ENCODE data around the gene NBPF1. TPM values are rescaled to one million over a fixed set of nuclear protein-coding genes. Genes with fewer than 3 reads are reported as not detected.
"Not testable (repeated sequence)": the region's sequence is repeated elsewhere in the genome, so short reads cannot be mapped to it uniquely, and the experiment has no call there.

NBPF1 gene
- total RNA-seq, 1 donor from 2014 or later = 20.1 TPM

DNA sequence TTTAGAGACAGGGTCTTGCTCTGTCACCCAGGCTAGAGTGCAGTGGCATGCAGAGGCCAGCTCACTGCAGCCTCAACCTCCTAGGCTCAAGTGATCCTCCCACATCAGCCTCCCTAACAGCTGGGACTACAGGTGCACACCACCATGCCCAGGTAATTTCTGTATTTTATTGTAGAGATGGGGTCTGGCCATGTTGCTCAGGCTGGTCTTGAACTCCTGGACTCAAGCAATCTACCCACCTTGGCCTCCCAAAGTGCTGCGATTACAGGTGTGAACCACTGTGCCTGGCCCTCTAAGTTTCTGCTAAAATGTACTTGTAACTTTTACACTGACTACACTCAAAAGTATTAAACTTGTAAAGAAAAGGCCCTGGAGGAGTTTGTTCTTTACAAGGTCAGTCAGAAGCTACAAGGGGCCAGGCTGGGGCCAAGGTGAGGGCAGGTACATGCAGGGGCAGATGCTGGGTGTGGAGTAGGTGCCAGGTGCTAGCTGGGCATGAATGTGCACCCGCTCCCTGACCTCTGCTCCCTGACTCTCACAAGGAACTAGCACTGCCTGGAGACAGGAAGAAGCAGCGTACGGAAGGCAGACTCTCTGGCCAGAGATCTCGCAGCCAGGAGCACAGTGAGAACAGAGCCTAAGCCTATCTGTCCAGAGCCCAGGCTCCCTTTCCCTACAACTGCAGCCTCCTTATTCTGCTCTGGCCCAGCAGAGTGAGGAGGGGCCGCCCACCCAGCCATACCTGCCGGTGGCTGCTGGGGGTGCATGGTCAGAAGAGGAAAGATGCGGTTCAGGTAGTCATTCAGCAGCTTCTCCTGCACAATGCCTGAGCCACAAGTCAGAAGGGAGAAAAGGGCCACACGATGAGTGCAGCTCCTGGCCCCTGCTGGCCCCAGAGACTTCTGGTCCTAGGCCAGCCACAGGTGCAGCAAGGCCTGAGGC is 28.9 kb upstream of the NBPF1 start:
- DNase-seq (ENCODE audit: low read depth) = not testable (repeated sequence)

DNA sequence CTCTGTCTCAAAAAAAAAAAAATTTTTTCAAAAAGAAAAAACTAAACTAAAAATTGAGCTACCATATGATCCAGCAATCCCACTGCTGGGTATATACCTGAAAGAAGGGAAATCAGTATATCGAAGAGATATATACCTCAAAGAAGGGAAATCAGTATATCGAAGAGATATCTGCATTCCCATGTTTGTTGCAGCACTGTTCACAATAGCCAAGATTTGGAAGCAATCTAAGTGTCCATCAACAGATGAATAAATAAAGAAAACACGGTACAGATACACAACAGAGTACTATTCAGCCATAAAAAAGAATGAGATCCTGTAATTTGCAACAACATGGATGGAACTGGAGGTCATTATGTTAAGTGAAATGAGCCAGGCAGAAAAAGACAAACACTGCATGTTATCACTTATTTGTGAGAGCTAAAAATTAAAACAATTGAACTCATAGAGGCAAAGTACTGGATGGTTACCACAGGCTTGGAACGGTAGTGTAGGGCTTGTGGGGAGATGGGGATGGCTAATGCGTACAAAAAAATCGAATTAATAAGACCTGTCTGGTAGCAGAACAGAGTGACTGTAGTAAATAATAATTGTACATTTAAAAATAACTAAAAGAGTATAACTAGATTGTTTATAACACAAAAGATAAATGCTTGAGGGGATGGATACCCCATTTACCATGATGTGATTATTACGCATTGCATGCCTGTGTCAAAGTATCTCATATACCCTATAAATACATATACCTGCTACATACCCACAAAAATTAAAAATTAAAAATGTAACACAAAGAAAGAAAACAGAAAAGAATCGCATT is 28.0 kb upstream of the NBPF1 start:
- not testable (repeated sequence) for DNase-seq (ENCODE audit: low read depth)

DNA sequence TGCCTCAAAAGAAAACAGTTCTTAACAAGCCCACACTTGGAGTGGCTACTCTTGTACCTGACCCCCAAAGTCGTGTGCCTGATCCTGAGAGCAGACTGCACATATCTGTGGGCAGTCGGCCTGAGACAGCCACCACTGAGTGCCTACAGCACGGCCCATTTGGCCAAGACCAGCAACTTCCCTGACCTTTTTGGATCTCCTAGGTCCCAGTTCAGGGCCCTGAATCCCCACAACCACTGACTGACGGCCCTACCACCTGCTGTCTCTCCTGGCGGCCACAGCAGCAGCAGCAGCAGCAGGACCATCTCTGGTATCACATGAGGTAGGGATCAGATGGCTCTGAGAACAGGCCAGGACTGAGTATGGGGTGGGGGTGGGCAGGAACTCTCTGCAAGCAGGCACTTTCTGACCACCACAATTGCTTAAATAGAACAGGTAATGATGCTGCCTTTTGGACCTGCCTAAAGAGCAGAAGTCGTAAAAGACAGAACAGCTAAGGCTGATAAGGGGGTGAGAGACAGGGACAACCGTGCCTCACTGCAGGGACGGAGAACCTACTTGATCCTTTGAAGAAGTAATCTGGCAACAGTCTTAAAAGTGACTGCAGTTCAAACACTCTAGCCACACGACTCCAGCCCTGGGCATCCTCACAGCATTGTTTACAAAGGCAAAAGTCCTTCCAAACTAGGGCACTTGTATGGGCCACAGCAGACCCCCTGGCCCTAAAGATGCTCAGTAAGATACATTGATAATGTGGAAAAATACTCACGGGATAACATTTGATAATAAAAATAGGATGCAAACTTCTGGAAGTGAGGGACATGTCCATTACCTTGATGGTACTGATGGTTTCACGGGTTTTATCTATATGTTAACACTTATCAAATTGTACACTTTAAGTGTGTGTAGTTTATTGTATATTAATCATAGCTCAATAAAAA is 26.0 kb upstream of the NBPF1 start:
- DNase-seq (ENCODE audit: low read depth) = peak; percentile 92

DNA sequence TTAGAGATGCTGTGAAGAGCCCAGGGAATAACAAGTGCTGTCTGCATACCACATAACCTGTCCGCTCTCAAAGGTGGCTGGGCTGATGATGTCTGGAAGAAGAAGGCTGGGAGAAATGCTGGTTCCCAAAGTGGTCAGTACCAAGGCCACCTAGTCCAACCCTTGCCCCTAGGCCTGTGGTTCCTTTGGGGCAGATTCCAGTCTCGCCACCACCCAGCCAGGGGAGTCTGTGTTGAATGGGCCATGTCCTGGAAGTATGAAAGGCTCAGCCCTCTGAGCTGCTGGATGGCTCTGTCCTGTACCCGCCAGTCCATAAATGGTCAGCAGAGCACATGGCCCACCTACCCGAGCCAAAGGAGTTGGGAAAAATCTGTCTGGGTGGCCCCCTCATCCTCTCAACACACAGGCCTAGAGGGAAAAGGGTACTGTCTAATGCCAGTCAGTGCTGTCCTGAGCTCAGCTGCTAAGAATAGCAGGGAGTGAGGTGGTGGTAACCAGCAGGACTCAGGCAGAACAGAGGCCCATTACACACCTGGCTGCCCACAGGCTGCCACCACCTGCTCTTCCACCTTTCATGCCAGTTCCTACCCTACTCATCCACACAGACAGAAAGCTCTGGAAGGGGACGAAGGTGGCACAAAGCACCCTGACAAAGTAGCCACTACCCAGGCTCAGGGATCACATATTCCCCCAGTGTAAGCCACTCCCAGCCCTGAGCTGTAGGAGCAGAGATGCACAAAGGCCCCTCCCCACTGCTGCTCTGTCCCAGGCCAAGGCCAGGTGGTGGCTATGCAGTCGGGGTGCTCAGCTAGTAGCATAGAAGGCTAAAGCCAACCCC is 24.8 kb upstream of the NBPF1 start:
- peak; percentile 39 for DNase-seq (ENCODE audit: low read depth)

DNA sequence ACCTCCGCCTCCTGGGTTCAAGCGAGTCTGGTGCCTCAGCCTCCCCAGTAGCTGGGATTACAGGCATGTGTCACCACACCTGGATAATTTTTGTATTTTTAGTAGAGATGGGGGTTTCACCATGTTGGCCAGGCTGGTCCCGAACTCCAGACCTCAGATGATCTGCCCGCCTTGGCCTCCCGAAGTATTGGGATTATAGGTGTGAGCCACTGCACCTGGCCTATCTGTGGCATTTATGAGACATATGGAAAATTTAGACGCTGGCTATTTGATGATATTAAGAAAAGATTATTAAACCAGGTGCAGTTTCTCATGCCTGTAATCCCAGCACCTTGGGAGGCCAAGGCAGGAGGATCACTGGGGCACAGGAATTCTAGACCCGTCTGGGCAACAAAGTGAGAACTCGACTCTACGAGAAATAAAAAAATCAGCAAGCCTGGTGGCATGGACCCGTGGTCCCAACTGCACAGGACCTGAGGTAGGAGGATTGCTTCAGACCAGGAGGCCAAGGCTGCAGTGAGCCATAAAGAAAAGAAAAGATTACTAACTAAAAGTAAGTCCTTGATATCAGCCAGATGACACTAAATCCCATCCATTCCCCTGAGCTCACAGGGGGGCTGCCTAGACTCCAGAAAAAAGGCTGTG is 23.3 kb upstream of the NBPF1 start:
- DNase-seq (ENCODE audit: low read depth) = not testable (repeated sequence)

DNA sequence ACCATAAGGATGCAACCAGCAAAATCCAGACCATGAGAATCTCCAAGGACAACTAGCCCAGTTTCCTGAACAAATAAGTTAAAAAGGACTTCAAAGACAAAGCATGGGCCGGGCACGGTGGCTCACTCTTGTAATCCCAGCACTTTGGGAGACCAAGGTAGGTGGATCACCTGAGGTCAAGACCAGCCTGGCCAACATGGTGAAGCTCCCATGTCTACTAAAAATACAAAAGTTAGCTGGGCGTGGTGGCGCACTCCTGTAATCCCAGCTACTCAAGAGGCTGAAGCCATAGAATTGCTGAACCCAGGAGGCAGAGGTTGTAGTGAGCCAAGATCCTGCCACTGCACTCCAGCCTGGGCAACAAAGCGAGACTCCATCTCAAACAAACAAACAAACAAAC is 22.6 kb upstream of the NBPF1 start:
- DNase-seq (ENCODE audit: low read depth) = not testable (repeated sequence)

DNA sequence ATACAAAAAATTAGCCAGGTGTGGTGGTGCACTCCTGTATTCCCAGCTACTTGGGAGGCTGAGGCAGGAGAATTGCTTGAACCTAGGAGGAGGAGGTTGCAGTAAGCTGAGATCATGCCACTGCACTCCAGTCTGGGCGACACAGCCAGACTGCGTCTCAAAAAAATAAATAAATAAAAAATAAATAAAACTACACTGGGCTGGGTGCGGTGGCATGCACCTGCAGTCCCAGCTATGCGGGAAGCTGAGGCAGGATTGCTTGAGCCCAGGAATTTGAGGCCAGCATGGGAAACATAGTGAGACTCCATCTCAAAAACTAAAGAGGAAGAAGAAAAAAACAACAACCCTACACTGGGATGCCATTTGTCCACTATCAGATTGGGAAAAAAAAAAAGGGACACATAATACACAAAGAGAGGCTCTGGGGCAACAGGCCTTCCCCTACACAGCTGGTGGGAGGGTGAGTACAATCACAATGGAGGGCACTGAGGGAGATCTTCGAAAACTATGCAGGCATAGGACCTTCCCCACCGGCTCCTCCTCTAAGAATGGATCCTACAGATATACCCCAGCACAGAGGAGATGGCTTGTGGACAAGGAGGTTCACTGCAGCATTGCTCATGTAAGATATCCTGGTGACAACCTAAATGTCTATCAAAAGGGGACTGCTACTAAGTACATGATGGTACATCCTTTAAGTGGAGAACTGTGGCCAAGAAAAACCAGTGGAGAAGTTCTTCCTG is 20.3 kb upstream of the NBPF1 start:
- not testable (repeated sequence) for DNase-seq (ENCODE audit: low read depth)

DNA sequence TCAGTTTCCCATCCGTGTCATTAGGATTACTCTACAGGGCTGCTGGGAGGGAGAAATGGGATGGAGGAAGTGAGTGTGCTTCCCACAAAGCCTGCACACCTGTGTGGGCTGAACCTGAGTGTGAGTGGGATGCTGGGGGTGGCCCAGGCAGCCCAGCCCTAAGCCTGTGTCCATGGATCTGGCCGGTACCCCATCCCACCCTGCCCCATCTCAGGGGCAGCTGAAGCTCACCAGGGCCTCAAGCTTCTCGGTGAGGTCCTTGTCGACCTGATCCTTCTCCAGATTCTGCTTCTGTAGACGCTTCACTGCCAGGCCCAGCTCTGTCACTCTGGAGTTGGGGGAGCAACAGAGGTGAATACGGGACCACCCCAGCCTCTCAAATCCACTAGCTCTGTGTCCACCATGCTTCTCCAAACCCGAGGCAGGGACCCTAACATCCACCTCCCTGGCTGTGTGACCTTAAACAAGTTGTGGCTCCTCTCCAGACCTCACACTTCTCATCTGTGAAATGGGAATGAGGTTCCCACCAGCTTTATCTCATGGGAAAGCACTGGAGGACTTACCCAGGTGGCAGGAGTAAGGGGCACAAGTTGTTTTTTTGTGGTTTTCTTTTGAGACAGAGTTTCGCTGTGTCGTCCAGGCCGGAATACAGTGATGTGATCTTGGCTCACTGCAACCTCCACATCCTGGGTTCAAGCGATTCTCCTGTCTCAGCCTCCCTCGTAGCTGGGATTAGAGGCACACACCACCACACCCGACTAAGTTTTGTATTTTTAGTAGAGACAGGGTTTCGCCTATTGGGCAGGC is 18.9 kb upstream of the NBPF1 start:
- DNase-seq (ENCODE audit: low read depth) = not testable (repeated sequence)

DNA sequence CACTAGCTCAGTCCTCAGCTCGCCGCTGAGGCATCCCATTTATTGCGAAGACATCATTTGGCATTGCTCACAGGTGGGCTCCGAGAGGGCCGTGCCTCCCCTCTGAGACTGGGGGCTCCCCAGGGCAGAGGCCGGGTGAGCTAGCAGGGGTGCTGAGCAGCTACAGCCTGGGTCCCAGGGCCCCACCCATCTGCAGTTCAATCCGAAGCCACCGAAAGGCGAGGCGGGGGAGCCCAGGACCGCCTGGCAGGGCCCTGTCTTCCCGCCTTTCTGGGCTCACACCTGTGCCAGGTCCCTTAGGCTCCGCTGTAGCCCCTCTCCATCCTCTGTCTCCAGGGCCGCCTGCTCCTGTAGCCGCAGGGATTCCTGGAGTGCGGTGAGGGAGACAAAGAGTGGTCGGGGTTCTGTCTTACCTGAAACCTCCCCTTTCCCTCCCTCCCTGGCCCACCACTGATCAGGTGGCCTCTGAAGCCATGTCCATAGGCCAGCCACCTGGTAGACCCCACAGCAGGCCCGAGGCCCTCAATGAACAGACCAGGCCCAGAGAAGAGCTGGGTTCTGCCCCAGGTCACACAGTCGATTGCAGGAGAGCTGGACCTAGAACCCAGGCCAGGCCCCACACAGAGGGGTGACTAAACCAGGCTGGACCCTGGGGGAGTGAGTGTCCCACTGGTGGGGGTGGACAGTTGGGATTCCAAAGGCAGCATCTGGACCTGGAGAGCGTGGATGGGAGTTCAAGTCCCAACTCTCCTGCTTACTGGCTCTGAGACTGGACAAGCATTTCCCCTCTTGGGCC is 18.1 kb upstream of the NBPF1 start:
- no peak for DNase-seq (ENCODE audit: low read depth)

DNA sequence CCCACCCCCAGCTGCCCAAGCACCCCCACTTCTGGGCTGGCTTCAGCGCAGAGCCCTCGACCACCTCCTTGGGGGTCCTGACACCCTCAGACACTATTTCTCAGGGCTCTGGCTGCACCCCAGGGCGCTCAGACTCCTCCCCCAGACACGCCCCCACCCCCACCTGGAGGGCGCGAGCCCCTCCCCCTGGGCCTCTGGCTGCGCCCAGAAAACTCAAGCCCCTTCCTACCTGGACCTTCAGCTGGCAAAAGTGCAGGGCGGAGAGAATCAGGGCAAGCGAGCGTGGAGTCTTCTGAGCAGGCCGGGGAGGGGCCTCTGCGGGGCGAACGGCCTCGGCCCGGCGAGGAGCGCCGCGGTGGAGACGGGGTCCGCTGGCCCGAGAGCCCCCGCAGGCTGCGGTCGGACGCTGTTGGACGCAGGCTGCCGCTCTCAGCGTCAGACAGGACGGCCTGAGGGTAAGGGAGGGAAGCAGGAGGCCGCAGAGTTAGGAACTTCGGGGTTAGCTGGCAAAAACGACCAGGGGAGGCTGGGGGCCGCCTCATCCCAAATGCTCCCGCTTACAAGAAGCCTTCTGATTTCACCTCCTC is 17.4 kb upstream of the NBPF1 start:
- no peak for DNase-seq (ENCODE audit: low read depth)

DNA sequence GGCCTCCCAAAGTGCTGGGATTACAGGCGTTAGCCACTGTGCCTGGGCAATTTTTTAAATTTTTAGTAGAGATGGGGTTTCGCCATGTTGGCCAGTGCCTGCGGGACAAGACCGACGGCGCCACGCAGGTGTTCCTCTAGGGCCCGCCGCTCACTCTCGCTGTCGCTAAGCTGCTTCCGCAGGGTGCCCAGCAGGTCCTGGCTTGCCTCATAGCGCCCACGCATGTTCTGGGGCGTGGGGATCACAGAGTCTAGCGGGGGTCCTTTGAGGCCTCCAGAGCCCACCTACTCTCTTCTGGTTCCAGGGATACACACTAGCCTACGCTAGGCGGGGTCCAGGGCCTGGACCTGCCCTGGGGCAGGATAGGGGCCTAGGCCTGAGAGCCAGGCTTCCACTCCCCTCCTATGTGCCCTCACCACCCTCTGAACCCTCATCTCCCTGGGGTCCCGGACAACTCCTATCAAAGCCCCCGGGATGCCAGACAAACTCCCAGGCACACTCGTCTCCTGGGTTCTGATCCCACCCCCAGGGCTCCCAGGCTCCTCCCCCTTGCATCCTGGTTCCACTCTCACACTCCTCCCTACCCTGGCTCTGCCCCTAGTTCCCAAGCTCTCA is 16.7 kb upstream of the NBPF1 start:
- not testable (repeated sequence) for DNase-seq (ENCODE audit: low read depth)

DNA sequence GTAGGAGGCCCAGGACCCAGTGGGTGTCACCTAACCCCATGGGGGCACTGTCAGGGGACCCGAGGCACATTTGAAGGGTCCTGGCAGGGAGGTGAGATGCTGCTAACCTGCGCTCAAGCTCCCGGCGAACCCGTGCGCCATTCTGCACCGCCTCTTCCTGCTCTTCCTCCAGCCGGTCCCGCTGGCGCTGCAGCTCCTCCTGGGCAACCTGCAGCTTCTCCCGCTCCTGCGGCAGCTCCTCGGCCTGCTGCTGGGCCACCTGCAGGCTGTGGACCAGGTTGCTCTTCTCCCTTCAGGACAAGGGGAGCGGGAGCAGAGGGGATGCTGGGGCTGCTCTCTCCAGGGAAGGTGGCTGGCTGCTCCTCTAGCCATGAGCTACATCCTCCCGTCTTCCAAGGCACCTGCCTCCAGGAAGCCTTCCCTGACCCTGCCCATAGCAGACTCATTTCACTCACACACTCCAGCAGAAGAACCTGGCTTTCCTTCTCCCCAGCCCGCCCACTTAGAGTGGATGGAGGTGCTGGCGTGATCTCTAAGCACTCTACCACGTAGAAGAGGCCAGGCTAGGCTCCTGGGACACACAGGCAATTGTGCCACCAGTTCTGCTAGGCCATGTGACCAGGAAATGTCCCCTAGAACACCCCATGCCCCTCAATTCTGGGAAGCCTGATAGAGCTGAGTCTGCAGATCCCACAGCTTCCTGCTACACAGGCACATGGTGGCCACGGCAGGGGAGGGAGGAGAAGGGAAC is 15.2 kb upstream of the NBPF1 start:
- no peak for DNase-seq (ENCODE audit: low read depth)

DNA sequence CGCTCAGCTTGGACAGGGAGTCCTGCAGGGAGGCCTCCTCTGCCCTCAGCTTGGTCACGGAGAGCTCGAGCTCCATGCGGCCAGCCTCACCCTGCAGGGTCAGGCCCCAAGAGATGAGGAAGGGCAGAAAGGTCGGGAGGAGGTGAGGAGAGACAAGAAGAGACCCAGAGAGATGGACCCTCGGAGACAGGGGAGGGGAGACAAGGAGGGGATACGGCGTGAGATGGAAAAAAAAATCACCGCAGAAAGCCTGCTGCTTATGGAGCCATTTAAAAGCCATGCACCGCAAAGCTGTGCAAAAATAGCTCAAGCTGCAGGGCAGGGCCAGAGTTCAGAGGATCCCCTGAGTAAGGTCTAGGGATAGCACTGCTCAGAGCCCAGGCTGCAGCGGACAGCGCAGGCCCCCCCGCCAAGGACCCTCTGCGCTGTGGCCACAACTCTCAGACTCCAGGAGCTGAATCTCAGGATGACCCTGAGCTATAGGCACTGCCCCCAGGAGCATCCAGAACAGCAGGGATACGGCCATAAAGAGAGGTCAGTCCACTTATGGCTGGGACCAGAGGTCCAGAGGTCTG is 13.1 kb upstream of the NBPF1 start:
- DNase-seq (ENCODE audit: low read depth) = not testable (repeated sequence)

DNA sequence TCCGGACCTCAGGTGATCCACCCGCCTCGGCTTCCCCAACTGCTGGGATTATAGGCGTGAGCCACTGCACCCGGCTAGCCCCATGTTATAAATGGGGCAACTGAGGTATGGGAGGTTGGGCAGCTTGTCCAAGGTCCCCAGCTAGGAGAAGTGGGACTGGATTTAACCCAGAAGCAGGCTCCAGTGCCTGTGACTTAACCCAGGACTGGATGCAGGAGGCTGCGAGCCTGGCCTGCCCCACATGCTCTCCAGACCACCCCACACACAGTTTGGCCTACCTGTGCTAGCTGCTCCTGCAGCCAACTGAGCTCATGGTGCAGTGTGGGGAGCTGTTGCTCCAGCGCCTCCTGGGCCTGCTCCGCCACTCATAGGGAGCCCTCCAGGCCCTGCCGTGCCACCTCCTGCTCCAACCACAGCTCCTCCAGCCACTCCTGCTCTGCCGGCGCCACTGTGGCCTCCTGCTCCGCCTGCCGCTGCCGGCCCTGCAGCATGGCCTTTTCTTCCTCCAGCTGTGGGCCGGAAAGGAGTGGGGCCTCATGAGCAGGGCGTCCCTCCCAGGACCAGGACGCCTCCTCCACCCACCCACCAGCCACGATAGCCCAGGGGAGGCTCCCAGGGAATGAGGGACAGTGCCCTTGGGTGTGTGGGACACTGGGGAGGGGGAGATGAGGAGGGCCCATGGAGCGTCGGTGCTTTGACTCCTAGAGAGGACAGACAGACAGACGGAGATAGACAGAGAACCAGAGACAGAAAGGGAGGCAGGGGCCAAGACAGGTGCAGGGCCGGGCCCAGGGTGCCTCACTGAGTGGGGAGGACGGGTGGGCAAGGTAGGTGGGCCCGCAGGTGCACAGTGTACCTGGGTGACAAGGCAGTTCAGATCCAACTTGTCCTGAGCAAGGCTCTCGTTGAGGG is 12.4 kb upstream of the NBPF1 start:
- no peak for DNase-seq (ENCODE audit: low read depth)
